ENCODE measurements around the gene NCR3LG1.
A peak's percentile ranks its signal among the peaks of the same experiment; 100 is the strongest.

Gene NCR3LG1

GRCh38 chr11:17351510-17352176 lies at the start of gene NCR3LG1:
Gene NCR3LG1 (plus strand): TSS chr11:17351800. CDS start chr11:17351970, 170 bp downstream.
- H3K27ac ChIP-seq = peak within 1 kb of the TSS; percentile 92

GRCh38 chr11:17313349-17314231 lies 38.0 kb upstream of the NCR3LG1 start:
- TF ChIP-seq, protein P1, sequence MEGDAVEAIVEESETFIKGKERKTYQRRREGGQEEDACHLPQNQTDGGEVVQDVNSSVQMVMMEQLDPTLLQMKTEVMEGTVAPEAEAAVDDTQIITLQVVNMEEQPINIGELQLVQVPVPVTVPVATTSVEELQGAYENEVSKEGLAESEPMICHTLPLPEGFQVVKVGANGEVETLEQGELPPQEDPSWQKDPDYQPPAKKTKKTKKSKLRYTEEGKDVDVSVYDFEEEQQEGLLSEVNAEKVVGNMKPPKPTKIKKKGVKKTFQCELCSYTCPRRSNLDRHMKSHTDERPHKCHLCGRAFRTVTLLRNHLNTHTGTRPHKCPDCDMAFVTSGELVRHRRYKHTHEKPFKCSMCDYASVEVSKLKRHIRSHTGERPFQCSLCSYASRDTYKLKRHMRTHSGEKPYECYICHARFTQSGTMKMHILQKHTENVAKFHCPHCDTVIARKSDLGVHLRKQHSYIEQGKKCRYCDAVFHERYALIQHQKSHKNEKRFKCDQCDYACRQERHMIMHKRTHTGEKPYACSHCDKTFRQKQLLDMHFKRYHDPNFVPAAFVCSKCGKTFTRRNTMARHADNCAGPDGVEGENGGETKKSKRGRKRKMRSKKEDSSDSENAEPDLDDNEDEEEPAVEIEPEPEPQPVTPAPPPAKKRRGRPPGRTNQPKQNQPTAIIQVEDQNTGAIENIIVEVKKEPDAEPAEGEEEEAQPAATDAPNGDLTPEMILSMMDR (conservative IDR thresholded peaks at IDR 0.05) = no peak
- H3K27ac ChIP-seq = no peak overlapping the region

More at GRCh38 chr11:17351510-17352176, at the start of gene NCR3LG1:
- TF ChIP-seq, protein P1 (conservative IDR thresholded peaks at IDR 0.05) = no peak

DNA sequence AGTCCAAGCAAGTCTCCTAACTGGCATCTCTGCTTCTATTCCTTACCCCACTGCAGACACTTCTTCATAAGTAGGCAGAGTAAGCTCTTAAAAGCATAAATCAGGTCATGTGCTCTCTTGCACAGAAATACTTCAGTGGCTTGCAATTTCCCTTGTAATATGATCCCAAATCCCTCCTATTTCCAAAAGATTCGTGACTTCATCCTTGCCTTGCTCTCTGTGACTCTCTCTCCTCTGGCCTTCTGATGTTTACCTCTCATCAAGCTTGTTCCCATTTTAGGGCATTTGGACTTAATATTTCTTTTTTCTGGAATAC lies 37.4 kb upstream of the NCR3LG1 start:
- no peak overlapping the region for H3K27ac ChIP-seq
- TF ChIP-seq, protein P1 (conservative IDR thresholded peaks at IDR 0.05) = no peak

DNA sequence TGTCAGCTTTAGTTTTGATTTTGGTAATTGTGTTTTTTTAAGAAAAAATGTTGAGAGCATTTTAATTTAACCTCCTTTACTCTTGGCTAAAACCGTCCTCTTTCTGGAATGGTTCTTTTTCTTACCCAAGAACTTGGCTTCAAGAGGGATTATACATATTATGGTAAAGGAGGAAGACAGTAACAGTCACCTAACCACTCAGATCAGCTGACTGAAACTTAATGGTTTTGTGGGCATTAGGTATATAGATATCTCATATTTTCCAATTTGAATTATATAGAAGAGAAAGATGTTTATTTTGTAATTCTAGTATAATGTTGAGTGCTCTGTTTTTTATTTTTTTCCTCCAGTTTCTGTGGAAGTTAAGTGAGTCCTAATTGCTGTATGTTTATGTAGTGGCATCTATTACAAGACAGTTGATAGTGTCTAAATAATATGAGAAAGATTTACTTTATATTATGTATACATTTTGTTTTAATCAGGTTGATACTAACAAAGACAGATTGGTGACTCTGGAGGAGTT lies 36.6 kb upstream of the NCR3LG1 start:
- H3K27ac ChIP-seq = no peak overlapping the region
- TF ChIP-seq, protein P1 (conservative IDR thresholded peaks at IDR 0.05) = no peak

DNA sequence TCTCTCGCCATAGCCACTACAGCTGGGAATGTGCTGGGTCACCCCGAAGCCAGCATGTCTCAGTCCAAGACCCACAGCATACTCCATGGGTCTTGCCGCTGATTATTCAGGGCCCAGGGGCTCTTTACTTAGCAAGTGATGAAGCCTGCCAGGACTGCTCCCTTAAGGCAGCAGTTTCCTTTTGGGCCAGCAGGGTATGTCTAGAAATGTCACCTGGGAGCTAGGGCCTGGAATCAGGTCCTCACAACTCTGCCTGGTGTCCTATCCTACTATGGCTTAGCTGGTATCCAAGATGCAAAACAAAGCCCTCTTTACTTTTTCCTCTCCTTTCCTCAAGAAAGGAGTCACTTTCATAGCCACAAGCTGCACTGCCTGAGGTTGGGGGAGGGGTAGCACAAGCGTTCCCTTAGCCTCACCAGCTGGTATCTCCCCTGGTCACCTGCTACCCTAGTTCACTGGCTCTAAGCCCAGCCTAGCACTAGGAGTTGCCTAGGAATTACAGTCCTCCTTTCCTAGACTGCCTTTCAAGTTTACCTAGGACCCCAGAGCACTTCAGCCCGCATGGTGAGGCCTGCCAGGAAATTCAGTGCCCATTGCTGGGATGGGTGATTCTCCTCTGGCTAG lies 22.6 kb upstream of the NCR3LG1 start:
- TF ChIP-seq, protein P1 (conservative IDR thresholded peaks at IDR 0.05) = no peak
- peak overlapping the region; percentile 37; the same call in 1 of the 2 replicates for H3K27ac ChIP-seq

DNA sequence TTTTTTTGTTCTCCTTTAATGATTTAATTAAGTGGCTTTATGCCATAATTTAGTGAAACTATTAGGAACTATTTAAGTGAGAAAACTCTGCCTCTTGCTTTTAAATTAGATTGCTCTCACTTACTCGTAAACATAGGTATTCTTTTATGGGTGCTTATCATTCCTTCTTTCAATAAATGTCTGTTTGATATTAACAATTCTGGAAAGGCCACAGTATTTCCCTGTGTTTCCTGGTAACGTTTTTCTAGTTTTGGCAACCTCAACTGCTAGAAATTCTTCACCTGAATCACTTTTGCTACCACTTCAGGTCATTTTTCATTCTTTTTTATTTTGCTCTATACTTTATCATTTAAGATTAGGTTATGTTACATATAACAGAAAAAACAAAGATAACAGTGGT lies 19.9 kb upstream of the NCR3LG1 start:
- TF ChIP-seq, protein P1 (conservative IDR thresholded peaks at IDR 0.05) = no peak
- H3K27ac ChIP-seq = peak overlapping the region; percentile 37; the same call in 1 of the 2 replicates

Measured in VCaP (cell line).